Spleen (tissue), 7 donors: ENCODE data around the gene DOCK10.
"Not testable (repeated sequence)": the region's sequence is repeated elsewhere in the genome, so short reads cannot be mapped to it uniquely, and the experiment has no call there.

Experiments used
- CTCF ChIP-seq, 11 experiments: fragments of 200-600 bp in 7 of 11; fragments of 450-650 bp in 4 of 11; sonication (generic) in 4 of 11; IDR thresholded peaks in 8 of 11; conservative IDR thresholded peaks in 3 of 11; 1 replicate in 7 of 11; 2 replicates in 4 of 11; pipeline versions ENCODE4 v1.4.0 to v1.8.0; 2016 to 2021; ENCODE audit warnings: antibody characterized with exemption in 11 of 11, inconsistent platforms in 4 of 11, mild to moderate bottlenecking in 1 of 11
- POLR2A ChIP-seq, 3 donors: fragments of 450-650 bp; IDR thresholded peaks; one replicate each; pipeline ENCODE4 v1.5.1; 2017; ENCODE audit warnings: antibody characterized with exemption in 3 of 3, mild to moderate bottlenecking in 1 of 3
- POLR2AphosphoS5 ChIP-seq, 3 donors: sonication (generic); formaldehyde crosslinking; IDR thresholded peaks; one replicate each; pipeline ENCODE4 v1.5.1; 2017; ENCODE audit warnings: antibody characterized with exemption in 3 of 3
- donor health status: DM: no; HTN: no; CAD: no; lungs with moderate emphysema.
- donor health status: DM: no; HTN: no; CAD: no.
- donor health status: DM: no; HTN: no; CAD: no.

GRCh38 chr2:224917246-224917645, 125.0 kb downstream of the DOCK10 start:
- TF ChIP-seq CTCF (IDR thresholded peaks at IDR 0.05 in 8 of 11, conservative IDR thresholded peaks at IDR 0.05 in 3 of 11); POLR2A (IDR thresholded peaks at IDR 0.05); POLR2AphosphoS5 (IDR thresholded peaks at IDR 0.05): not testable (repeated sequence)
